Spleen (tissue), 7 donors: ENCODE data around the gene FGF8.

ENCODE experiments used
- CTCF ChIP-seq, 11 experiments: fragments of 200-600 bp in 7 of 11; fragments of 450-650 bp in 4 of 11; sonication (generic) in 4 of 11; IDR thresholded peaks in 8 of 11; conservative IDR thresholded peaks in 3 of 11; 1 replicate in 7 of 11; 2 replicates in 4 of 11; pipeline versions ENCODE4 v1.4.0 to v1.8.0; 2016 to 2021; ENCODE audit warnings: antibody characterized with exemption in 11 of 11, inconsistent platforms in 4 of 11, mild to moderate bottlenecking in 1 of 11
- POLR2A ChIP-seq, 3 donors: fragments of 450-650 bp; IDR thresholded peaks; one replicate each; pipeline ENCODE4 v1.5.1; 2017; ENCODE audit warnings: antibody characterized with exemption in 3 of 3, mild to moderate bottlenecking in 1 of 3
- POLR2AphosphoS5 ChIP-seq, 3 donors: sonication (generic); formaldehyde crosslinking; IDR thresholded peaks; one replicate each; pipeline ENCODE4 v1.5.1; 2017; ENCODE audit warnings: antibody characterized with exemption in 3 of 3
- donor health status: DM: no; HTN: no; CAD: no; lungs with moderate emphysema.
- donor health status: DM: no; HTN: no; CAD: no.
- donor health status: DM: no; HTN: no; CAD: no.

- TF ChIP-seq CTCF (IDR thresholded peaks at IDR 0.05 in 8 of 11, conservative IDR thresholded peaks at IDR 0.05 in 3 of 11): no peak
- TF ChIP-seq POLR2AphosphoS5 (IDR thresholded peaks at IDR 0.05): no peak
- no peak for TF ChIP-seq POLR2A (IDR thresholded peaks at IDR 0.05)
Observed at GRCh38 chr10:101812606-101813005, 36.7 kb upstream of the FGF8 start.
